ENCODE data around the gene LRRFIP1.

LRRFIP1 gene

GRCh38 chr2:237722616-237723015 lies 95.2 kb downstream of the LRRFIP1 start:
- TF ChIP-seq JUND (IDR thresholded peaks at IDR 0.05; ENCODE audit: low read depth), result no peak
- in situ Hi-C loops (cut with HindIII; ENCODE audit: low pct_unique_long_range_greater_than_20kb, low sequenced_read_pairs), result no loop called here
- DNase-seq (ENCODE audit: low read depth in 1 of 2, low spot score in 1 of 2), result no peak

- no peak for TF ChIP-seq JUND (IDR thresholded peaks at IDR 0.05; ENCODE audit: low read depth)
- DNase-seq (ENCODE audit: low read depth in 1 of 2, low spot score in 1 of 2), result no peak
- in situ Hi-C loops (cut with HindIII; ENCODE audit: low pct_unique_long_range_greater_than_20kb, low sequenced_read_pairs), result no loop called here
Measured at GRCh38 chr2:237723023-237723422, 95.6 kb downstream of the LRRFIP1 start.

GRCh38 chr2:237723602-237724001 lies 96.2 kb downstream of the LRRFIP1 start:
- TF ChIP-seq JUND (IDR thresholded peaks at IDR 0.05; ENCODE audit: low read depth), result no peak
- in situ Hi-C loops (cut with HindIII; ENCODE audit: low pct_unique_long_range_greater_than_20kb, low sequenced_read_pairs), result no loop called here
- DNase-seq (ENCODE audit: low read depth in 1 of 2, low spot score in 1 of 2), result no peak

GRCh38 chr2:237724811-237725478 lies 97.6 kb downstream of the LRRFIP1 start:
- no peak for TF ChIP-seq JUND (IDR thresholded peaks at IDR 0.05; ENCODE audit: low read depth)
- no peak for DNase-seq (ENCODE audit: low read depth in 1 of 2, low spot score in 1 of 2)
- in situ Hi-C loops (cut with HindIII; ENCODE audit: low pct_unique_long_range_greater_than_20kb, low sequenced_read_pairs), result no loop called here

- in situ Hi-C loops (cut with HindIII; ENCODE audit: low pct_unique_long_range_greater_than_20kb, low sequenced_read_pairs), result no loop called here
- TF ChIP-seq JUND (IDR thresholded peaks at IDR 0.05; ENCODE audit: low read depth), result no peak
- DNase-seq (ENCODE audit: low read depth in 1 of 2, low spot score in 1 of 2), result no peak
Measured at GRCh38 chr2:237725661-237726060, 98.3 kb downstream of the LRRFIP1 start.

- in situ Hi-C loops (cut with HindIII; ENCODE audit: low pct_unique_long_range_greater_than_20kb, low sequenced_read_pairs), result no loop called here
- no peak for TF ChIP-seq JUND (IDR thresholded peaks at IDR 0.05; ENCODE audit: low read depth)
- DNase-seq (ENCODE audit: low read depth in 1 of 2, low spot score in 1 of 2), result no peak
Measured at GRCh38 chr2:237726401-237726830, 99.0 kb downstream of the LRRFIP1 start.

- in situ Hi-C loops (cut with HindIII; ENCODE audit: low pct_unique_long_range_greater_than_20kb, low sequenced_read_pairs), result no loop called here
- no peak for TF ChIP-seq JUND (IDR thresholded peaks at IDR 0.05; ENCODE audit: low read depth)
- DNase-seq (ENCODE audit: low read depth in 1 of 2, low spot score in 1 of 2), result no peak
Measured at GRCh38 chr2:237727363-237727762, 100.0 kb downstream of the LRRFIP1 start.

- TF ChIP-seq JUND (IDR thresholded peaks at IDR 0.05; ENCODE audit: low read depth), result no peak
- DNase-seq (ENCODE audit: low read depth in 1 of 2, low spot score in 1 of 2), result no peak
- in situ Hi-C loops (cut with HindIII; ENCODE audit: low pct_unique_long_range_greater_than_20kb, low sequenced_read_pairs), result no loop called here
Measured at GRCh38 chr2:237729681-237730475, 102.5 kb downstream of the LRRFIP1 start.

GRCh38 chr2:237731663-237732062 lies 104.3 kb downstream of the LRRFIP1 start:
- DNase-seq (ENCODE audit: low read depth in 1 of 2, low spot score in 1 of 2), result peak in 1 of 2 experiments; percentile 59
- no peak for TF ChIP-seq JUND (IDR thresholded peaks at IDR 0.05; ENCODE audit: low read depth)
- in situ Hi-C loops (cut with HindIII; ENCODE audit: low pct_unique_long_range_greater_than_20kb, low sequenced_read_pairs), result no loop called here

- DNase-seq (ENCODE audit: low read depth in 1 of 2, low spot score in 1 of 2), result no peak
- TF ChIP-seq JUND (IDR thresholded peaks at IDR 0.05; ENCODE audit: low read depth), result no peak
- in situ Hi-C loops (cut with HindIII; ENCODE audit: low pct_unique_long_range_greater_than_20kb, low sequenced_read_pairs), result no loop called here
Measured at GRCh38 chr2:237732070-237732469, 104.7 kb downstream of the LRRFIP1 start.

GRCh38 chr2:237732790-237733381 lies 105.5 kb downstream of the LRRFIP1 start:
- no peak for TF ChIP-seq JUND (IDR thresholded peaks at IDR 0.05; ENCODE audit: low read depth)
- DNase-seq (ENCODE audit: low read depth in 1 of 2, low spot score in 1 of 2), result peak in 1 of 2 experiments; percentile 66

GRCh38 chr2:237733677-237734300 lies 106.4 kb downstream of the LRRFIP1 start:
- in situ Hi-C loops (cut with HindIII; ENCODE audit: low pct_unique_long_range_greater_than_20kb, low sequenced_read_pairs), result no loop called here
- peak; percentile 67 to 85 for DNase-seq (ENCODE audit: low read depth in 1 of 2, low spot score in 1 of 2)
- TF ChIP-seq JUND (IDR thresholded peaks at IDR 0.05; ENCODE audit: low read depth), result no peak

More at GRCh38 chr2:237732790-237733381, 105.5 kb downstream of the LRRFIP1 start:
- in situ Hi-C loops (cut with HindIII; ENCODE audit: low pct_unique_long_range_greater_than_20kb, low sequenced_read_pairs), result no loop called here

All from T47D (cell line).